ENCODE measurements around the gene FBXW4. TPM values are rescaled to one million over a fixed set of nuclear protein-coding genes. Genes with fewer than 3 reads are reported as not detected.

FBXW4 gene
- total and polyA plus RNA-seq, 2 of the 8 experiments (the other 6 are each of a cell fraction or from before 2014, with no cell fraction given): 29.0 to 32.8 TPM

DNA sequence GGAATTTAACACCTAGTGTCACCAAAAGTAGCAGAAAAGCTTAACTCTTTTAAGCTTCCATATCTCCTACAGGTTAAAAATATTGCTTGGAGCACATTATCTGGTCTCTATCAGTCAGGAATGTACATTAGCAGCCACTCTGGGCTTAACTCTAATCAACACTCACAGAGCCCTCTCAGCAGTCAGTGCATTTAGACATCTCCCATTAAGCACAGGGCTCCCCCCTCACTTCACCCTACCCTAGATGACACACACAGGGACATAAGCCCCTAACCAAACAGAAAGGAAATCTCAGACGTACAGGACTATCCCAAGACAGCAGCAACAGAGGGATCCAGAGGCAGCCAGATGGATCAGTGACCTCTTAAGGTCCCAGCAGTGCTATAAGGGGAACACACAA, 26.4 kb downstream of the FBXW4 start:
- TF ChIP-seq EGR1 (IDR thresholded peaks at IDR 0.05; ENCODE audit: borderline replicate concordance, low read depth, low read length): no peak
- TF ChIP-seq CHD1 (IDR thresholded peaks at IDR 0.05; ENCODE audit: low read depth, low read length): no peak
- TF ChIP-seq KDM4A (IDR thresholded peaks at IDR 0.05; ENCODE audit: low read depth, low read length, severe bottlenecking): no peak
- no peak for TF ChIP-seq SAP30 (IDR thresholded peaks at IDR 0.05; ENCODE audit: insufficient read depth, insufficient replicate concordance, low read length)
- TF ChIP-seq SIN3A (conservative IDR thresholded peaks at IDR 0.05 in 1 of 2, IDR thresholded peaks at IDR 0.05 in 1 of 2; ENCODE audit: low read depth in 1 of 2, low read length in 2 of 2): no peak
- no peak overlapping the region for H4K91ac ChIP-seq (replicated peaks; ENCODE audit: insufficient read length, low read length)
- H3K18ac ChIP-seq (ENCODE audit: extremely low read depth, low read length): no peak overlapping the region
- H3K23ac ChIP-seq (ENCODE audit: insufficient read length): no peak overlapping the region
- ChIA-PET CTCF (ENCODE audit: partially characterized antibody) (interaction anchor here (0.7 to 1.9 kb wide), 4 partner anchors 52 to 98 kb away, joined by 3 to 6 read pairs (median 4); no protein-coding TSS in a partner anchor), POLR2A (ENCODE audit: partially characterized antibody) (no interaction called here)
- H4K5ac ChIP-seq (ENCODE audit: insufficient read length, low read depth, low read length): no peak overlapping the region
- WGBS, 2 experiments (ENCODE audit: extremely low coverage in 1 of 2, insufficient coverage in 1 of 2, insufficient read length in 1 of 2, insufficient replicate concordance in 2 of 2, low coverage in 1 of 2, low lambda C conversion rate in 2 of 2, missing lambda C conversion rate in 1 of 2): 78% methylated on average over 1 of the region's 1 CpG; no CpG with 5 or more reads in 1 of the 2 experiments
- no peaks in the 10 kb centered on the region for H3K23me2 ChIP-seq (ENCODE audit: low read depth, low read length)
- no peaks in the 10 kb centered on the region for H4K20me1 ChIP-seq (replicated peaks in 1 of 2; ENCODE audit: control insufficient read depth in 1 of 2, insufficient read depth in 2 of 2, low read length in 2 of 2)
- H3K9ac ChIP-seq (replicated peaks in 1 of 4; ENCODE audit: extremely low read depth in 1 of 4, low read depth in 3 of 4, low read length in 3 of 4): no peak overlapping the region
- no peaks in the 10 kb centered on the region for H3K79me1 ChIP-seq (ENCODE audit: low read depth, low read length)
- no peak overlapping the region for H3K4me2 ChIP-seq (ENCODE audit: insufficient read depth in 1 of 2, low read depth in 2 of 2, low read length in 2 of 2)
- H3K4ac ChIP-seq (replicated peaks; ENCODE audit: insufficient read length, low read depth, low read length): no peak overlapping the region
- no peaks in the 10 kb centered on the region for H3K9me3 ChIP-seq (ENCODE audit: insufficient read depth in 2 of 2, low read depth in 1 of 2, low read length in 1 of 2)
- no peak overlapping the region for H2BK5ac ChIP-seq (ENCODE audit: low read depth, low read length)
- no peak overlapping the region for H2AFZ ChIP-seq (ENCODE audit: low read length)
- H3K36me3 ChIP-seq (ENCODE audit: control insufficient read depth in 2 of 4, insufficient read depth in 4 of 4, low read length in 3 of 4): peaks cover 4 to 30% (median 13%) of the 10 kb centered on the region in 4 experiments; a peak in 7 of 8 replicates
- H2BK20ac ChIP-seq (ENCODE audit: low read length): no peak overlapping the region
- H3K56ac ChIP-seq (replicated peaks; ENCODE audit: insufficient read length, low read depth, low read length): no peak overlapping the region
- H3K27me3 ChIP-seq (replicated peaks in 1 of 4; ENCODE audit: control insufficient read depth in 3 of 4, extremely low read depth in 1 of 4, insufficient read depth in 3 of 4, low read length in 3 of 4): no peaks in the 10 kb centered on the region
- no peak overlapping the region for H2BK15ac ChIP-seq (ENCODE audit: low read length)
- H2BK120ac ChIP-seq (replicated peaks; ENCODE audit: low read depth, low read length): no peak overlapping the region
- H3K4me3 ChIP-seq (ENCODE audit: extremely low read depth in 1 of 4, insufficient read depth in 2 of 4, low read depth in 3 of 4, low read length in 4 of 4): no peak overlapping the region
- H3K27ac ChIP-seq (ENCODE audit: low read depth, low read length): no peak overlapping the region
- no peaks in the 10 kb centered on the region for H3K79me2 ChIP-seq (ENCODE audit: control insufficient read depth in 1 of 2, insufficient read depth in 2 of 2, low read length in 2 of 2)
- no peak overlapping the region for H3K14ac ChIP-seq (ENCODE audit: insufficient read length)
- FAIRE-seq: no peak
- no peaks in the 10 kb centered on the region for H3K4me1 ChIP-seq (replicated peaks in 1 of 4; ENCODE audit: control insufficient read depth in 3 of 4, insufficient read depth in 4 of 4, low read length in 3 of 4)
- H2AK5ac ChIP-seq (ENCODE audit: low read depth, low read length): no peak overlapping the region
- H2BK12ac ChIP-seq (ENCODE audit: low read depth, low read length): no peak overlapping the region
- H4K8ac ChIP-seq (ENCODE audit: extremely low read depth, insufficient read depth, low read length): no peak overlapping the region
- DNase-seq (ENCODE audit: low read depth in 1 of 2, low spot score in 2 of 2): no peak

Measured in H1 (cell line).